ENCODE data around the gene TRAK2. TPM values are rescaled to one million over a fixed set of nuclear protein-coding genes. Genes with fewer than 3 reads are reported as not detected.

Gene TRAK2
- total RNA-seq, 1 donor from 2014 or later = 42.7 TPM

DNA sequence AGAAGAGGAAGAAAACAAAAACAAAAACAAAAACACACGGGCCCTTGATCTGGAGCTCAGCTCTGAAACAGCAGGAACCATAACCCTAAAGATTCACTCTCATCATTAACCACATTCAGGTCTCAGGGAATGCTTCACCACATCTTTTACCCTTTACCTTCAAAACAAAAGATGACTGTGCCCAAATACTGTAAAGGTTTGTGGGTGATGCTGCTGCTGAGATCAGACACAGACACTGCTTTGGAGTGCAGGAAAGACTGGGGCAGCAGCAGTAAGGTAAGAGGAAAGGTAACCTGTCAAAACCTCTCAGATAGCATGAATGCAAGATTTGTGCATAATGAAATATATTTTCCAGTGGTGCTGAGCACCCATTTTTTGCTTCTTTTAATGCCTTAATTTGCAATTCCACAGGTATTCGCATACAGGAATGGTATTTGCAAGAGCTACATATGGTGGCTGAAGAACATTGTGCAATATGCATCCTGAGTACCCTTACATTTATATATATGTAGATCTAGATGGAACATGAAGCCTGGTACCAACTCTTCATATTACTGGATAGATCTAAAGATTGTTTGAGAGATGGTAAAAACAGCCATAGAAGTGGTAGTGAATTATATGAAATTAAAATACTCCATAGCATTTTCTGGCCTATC, 90.1 kb downstream of the TRAK2 start:
- no peak for DNase-seq (ENCODE audit: low spot score)

DNA sequence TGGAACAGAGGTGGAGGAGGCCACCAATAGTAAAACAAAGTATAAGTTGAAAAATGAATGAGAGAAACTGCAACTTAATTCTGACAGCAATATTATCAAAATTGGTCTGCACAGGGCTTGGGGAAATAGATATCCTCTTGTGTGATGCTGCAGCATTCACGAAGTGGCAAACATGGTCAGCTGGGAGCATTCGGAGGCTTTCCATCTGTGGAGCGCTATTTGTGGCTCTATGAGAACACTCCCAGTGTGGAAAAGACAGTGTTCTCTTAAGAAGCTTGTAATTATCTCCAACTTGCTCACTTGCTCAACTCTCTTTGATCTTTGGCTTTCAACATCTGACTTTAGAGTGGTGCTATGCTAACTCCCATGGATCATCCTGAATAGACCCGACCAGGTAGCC, 91.0 kb downstream of the TRAK2 start:
- no peak for DNase-seq (ENCODE audit: low spot score)

DNA sequence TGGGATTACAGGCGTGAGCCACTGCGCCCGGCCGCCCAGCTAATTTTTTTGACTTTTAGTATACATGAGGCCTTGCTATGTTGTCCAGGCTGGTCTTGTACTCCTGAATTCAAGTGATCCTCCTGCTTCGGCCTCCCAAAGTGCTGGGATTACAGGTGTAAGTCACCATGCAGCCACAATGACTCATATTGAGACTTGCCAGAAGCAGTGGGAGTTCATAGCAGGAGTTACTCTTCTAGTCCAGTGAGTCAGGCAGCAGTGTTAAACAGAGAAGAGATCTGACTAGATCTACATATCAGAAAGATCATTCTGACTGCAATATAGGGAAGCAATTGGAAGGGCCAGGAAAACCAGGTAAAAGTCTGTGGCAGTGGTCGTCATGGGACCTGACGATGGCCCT, 92.6 kb downstream of the TRAK2 start:
- no peak for DNase-seq (ENCODE audit: low spot score)

DNA sequence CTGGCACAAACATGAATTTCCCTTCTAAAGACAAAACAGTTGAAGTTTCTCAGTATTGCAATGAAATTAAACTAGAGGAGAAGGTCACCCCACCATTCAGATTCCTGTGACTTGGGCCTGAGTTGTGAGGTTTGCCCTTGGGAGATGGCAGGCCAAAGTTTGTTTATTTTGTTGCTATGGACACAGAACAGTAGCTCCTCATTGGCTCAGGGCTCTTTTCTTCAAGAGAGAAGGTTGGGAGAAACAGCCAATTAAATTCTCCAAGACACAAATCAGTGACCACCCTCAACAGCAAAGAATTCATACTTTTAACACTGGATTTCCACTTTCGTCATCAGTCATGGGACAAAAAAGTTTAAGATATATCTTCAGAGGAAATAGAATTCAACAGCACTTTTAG, 94.0 kb downstream of the TRAK2 start, which contains the start of gene FLACC1:
Gene FLACC1 (minus strand): TSS at position 125 of the 400 bp plus-strand sequence. CDS start 5,941 bp downstream, outside the sequence.
- DNase-seq (ENCODE audit: low spot score) = no peak

DNA sequence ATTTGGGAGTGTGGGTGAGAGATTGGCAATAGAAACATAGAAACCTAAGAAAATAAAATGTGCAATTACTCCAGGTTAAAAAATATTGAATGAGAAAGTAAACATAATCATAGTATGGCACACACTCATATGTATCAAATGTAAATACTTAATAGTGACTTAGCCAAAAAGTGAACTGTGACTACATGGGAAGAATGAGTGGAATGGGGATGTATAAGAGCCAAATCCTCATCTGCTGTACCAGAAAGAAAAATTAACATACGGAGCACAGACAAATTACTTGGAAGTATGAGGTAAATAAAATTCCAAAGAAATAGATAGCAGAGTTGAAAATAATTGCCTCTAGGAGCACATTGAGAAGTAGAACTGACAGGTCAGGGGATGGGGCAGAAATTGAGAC, 98.1 kb downstream of the TRAK2 start:
- DNase-seq (ENCODE audit: low spot score) = no peak

DNA sequence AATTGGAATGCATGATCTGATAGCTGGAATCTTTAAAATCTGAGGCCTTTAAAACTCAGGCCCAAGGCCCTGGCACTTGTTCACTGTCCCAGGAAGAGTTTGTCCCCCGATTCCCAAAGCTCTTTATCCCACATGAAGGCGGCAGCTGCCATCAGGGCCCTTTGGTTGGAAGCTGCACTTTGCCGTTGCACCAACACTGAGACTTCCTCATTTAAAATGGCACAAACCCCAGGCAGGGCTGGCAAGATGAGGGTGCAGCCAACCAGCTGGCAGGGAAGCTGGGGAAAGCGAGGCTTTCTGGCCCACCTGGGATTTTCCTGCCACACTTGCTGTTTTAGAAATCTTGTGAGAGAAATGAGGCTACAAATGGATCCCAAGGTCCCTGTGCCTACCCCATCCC, 100.4 kb downstream of the TRAK2 start:
- DNase-seq (ENCODE audit: low spot score) = no peak

DNA sequence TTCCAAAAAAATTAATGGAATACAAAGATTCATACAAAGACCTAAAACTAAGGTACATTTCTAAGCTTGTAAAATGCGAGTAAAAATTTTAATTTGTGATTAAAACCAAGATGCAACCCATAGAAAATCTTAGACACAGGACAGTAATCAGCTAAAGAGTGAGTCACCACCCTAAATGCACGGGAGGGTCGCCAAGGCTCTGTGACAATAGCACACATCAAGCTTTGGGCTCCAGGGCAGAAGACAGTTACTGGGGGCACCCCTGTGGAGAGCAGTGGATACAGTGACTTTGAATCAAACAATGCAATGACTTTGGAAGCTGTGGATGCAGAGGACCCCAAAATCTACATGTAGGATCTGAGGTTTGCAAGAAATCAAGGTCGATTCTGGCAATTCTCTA, 101.7 kb downstream of the TRAK2 start:
- DNase-seq (ENCODE audit: low spot score) = no peak

DNA sequence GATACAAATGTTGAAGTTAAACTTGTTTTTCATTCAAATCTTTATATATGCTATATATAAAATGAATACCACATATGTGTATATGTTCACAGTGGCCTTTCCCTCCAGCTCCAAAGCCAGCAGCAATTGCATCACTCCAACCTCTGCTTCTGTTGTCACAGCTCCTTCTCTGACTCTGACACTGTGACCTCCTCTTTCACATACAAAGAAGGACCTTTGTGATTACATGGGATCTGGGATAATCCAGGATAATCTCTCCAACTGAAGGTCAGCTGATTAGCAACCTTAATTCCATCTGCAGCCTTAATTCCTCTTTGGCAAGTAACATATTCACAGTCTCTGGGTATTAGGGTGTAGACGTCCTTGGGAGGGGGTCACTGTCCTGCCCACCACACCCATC, 102.5 kb downstream of the TRAK2 start:
- no peak for DNase-seq (ENCODE audit: low spot score)

DNA sequence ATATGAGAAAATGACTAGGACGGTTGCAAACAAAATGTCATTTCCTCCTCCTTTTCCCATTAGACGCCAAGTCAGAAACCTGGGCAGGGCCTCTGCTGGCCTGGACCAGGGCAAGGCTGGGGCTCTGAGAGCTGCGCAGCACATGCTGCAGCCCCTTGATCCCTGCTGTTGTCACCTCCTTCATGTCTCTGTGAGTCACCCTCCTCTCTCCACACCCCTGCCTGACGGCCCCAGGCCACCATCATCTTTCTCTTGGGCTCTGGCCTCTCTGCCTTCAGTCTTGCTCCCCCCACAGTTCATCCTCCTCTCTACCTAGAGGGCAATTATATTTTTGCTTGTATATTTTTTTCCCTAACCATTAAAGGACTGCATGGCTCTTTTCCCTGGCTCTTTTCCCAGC, 104.1 kb downstream of the TRAK2 start:
- no peak for DNase-seq (ENCODE audit: low spot score)

DNA sequence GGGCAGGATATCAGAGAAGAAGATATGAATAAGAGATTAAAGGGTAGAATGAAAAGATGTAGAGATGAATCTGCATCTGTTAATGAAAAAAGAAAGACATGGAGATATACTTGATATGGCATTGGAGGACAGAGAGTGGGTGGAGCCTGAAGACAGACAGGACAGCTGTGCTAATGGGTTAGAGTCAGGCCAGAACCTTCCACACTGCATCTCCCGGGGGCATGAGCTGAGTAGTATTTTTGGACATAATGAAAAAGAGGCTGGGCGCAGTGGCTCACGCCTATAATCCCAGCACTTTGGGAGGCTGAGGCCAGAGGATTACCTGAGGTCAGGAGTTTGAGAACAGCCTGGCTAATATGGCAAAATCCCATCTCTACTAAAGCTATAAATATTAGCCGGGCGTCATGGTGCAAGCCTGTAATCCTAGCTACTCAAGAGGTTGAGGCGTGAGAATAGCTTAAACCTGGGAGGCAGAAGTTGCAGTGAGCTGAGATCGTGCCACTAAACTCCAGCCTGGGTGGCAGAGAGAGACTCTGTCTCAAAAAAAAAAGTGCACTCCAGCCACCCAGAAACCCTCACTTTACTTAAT, 105.5 kb downstream of the TRAK2 start:
- no peak for DNase-seq (ENCODE audit: low spot score)

DNA sequence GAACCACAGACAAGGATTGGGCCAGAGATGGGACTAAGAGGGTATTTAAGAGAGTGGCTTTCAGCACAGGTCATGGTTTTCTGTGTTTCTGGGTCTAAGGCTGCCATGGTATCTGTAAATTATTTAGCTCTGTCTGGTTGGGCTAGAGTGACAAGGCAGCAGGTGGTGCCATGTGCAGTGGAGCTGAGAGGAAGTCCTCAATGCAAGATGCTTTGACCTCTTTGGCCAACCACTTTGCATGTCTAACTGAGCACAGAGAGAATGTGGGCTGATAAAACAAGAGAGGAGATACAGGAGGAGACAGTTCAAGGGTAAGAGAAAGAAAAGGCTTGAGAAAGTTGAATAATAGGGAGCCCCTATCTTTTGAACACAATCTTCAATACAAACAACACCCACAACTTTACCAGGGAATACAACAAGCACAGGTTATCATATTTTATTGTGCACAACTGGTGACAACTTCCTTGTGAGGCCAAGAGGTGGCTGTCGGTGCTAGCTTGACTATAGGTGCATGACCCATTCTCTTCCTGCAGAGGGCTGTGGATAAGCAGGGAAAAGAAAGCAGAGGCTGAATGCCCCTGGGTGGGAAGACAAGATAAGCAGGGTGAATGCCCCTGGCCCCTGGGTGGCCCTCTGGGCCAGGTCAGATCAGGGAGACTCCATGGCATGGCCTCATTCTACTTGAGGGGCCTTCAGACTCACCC, 106.4 kb downstream of the TRAK2 start:
- no peak for DNase-seq (ENCODE audit: low spot score)

DNA sequence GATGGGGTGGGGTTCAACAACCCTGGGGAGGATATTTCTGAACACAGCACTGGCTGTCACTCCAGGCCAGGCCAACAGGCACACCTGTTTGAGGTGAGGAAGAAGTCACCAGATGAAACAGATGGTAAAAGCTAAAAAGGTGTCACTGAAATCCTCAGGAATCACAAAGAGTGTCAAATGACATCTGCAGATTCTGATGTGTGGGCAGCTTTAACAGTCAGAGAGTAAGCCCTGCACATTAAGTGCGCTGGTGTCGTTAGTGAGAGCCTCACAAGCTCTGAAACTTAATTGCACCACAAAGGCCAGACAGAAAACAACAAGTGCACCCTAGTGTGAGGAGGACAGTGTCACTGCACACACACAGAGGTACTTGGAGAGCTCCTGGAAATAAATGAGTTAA, 107.7 kb downstream of the TRAK2 start:
- DNase-seq (ENCODE audit: low spot score) = no peak

DNA sequence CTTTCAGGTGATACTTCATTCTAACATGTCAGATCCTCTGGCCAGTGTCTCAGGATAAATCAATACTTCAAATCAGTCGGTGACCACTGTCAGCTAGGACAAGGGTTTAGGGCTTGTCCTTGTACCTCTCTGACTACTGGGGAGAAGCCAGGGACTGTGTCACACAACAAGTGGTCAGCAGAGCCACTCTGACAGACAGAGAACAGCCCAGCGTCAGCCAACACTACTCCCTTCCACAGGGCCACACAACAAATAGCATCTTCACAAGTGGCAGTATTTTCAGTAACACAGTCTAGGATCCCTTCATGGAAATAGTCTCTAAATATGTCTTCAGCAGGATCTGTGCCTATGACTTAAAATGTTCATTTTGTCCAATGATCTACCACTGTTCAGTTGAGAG, 108.3 kb downstream of the TRAK2 start:
- DNase-seq (ENCODE audit: low spot score) = no peak

DNA sequence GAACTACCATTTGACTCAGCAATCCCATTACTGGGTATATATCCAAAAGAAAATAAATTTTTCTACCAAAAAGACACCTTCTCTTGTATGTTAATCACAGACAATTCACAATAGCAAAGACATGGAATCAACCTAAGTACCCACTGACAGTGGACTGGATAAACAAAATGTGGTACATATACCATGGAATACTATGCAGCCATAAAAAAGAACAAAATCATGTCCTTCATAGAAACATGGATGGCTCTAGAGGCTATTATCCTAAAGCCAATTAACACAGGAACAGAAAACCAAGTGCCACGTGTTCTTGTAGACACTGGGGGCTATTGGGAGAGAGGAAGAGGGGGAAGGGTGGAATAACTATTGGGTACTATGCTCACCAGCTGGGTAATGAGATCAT, 121.8 kb downstream of the TRAK2 start:
- DNase-seq (ENCODE audit: low spot score) = no peak

DNA sequence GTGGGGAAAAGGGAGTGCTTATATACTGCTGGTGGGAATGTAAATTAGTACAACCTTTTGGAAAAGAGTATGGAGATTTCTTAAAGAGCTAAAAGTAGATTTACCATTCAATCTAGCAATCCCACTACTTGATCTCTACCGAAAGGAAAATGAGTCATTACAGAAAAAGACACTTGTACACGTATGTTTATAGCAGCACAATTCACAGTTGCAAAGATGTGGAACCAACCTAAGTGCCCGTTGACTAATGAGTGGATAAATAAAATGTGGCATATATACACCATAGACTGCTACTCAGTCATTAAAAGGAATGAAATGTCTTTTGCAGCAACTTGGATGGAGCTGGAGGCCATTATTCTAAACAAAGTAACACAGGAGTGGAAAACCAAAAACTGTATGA, 123.6 kb downstream of the TRAK2 start:
- no peak for DNase-seq (ENCODE audit: low spot score)

Other genes with a start within 250 kb of the TRAK2 start
- gene CASP8, start 190.9 kb downstream of the TRAK2 start, total RNA-seq = 50.9 TPM
- gene FLACC1, start 94.1 kb downstream of the TRAK2 start, total RNA-seq = 4.4 TPM
- 20.7 TPM for gene STRADB, start 282 bp upstream of the TRAK2 start, total RNA-seq
- gene TMEM237, start 192.0 kb upstream of the TRAK2 start, total RNA-seq = 23.6 TPM
- gene MPP4, start 247.2 kb upstream of the TRAK2 start, total RNA-seq = not detected

All from ureter (tissue), 1 donor.